ENCODE data around the gene AEBP1. TPM values are rescaled to one million over a fixed set of nuclear protein-coding genes. Genes with fewer than 3 reads are reported as not detected.
A peak's percentile ranks its signal among the peaks of the same experiment; 100 is the strongest.

AEBP1 gene
- total RNA-seq, 1 donor from 2014 or later = 0.75 TPM

DNA sequence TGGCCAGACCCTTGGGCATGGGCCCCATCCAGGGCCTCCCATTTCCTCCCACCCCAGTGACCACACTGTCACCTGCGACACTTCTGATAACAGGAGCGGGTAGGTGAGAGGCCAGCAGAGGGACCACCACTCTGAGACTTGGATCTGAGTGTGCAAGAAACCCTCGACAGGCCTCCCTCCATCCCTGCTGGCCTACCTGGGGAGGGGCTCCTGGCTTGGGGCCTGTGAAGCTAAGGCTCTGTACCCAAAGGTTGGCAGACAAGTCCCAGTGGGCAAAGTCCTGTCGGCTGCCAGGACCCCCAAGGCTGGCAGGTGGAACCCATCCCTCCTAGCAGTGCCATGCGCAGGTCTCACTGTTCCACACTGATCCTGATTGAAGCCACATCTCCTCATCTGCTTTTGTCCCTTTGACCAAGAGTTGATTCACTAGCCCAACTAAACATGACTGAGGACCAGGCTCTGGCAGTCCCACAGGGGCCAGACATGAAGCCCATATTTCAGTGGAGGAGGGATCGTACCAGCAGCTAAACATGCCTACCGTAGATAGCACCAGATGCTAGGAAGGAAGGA is 37.6 kb upstream of the AEBP1 start:
- no peak for DNase-seq (ENCODE audit: low read depth)

DNA sequence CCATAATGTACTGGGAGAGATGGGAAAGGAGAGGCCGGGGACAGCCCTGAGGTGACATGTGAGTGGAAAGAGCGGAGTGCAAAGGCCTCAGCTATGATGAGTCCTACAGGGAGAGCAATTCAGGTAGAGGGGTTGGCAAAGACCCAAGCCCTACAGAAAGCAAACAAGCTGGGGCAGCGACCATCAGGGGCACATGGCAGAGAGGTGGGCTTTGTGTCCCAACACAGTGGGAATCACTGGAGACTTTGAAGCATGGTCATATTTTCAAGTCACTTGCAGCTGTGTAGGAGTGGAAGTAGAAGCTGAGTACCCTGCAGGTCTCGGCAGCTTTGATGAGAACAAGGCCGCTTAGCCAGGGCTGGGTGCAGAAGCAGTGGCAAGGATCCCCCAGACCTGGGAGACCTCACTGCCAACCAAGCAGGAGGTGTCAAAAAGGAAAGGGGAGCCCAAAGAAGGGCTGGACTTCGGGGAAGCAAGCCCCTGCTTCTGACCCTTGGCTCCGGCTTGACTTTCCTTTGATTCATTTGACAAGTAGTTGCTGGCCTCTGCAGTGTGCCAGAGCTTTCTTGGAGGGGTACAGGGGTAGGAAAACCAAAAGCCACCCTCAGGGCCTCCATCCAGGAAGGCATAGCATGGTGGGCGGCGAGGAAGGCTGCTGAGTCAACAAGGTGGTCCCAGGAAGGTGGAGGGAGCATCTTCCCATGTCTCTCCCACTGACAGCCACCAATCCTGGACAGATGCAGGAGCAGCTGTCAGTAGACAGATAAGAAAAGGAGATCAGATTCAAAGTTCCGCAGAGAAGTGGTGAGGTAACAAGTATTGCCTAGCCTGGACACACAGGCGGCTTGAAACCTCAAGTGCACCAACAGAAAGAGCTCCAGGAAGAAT is 36.8 kb upstream of the AEBP1 start:
- DNase-seq (ENCODE audit: low read depth) = no peak

DNA sequence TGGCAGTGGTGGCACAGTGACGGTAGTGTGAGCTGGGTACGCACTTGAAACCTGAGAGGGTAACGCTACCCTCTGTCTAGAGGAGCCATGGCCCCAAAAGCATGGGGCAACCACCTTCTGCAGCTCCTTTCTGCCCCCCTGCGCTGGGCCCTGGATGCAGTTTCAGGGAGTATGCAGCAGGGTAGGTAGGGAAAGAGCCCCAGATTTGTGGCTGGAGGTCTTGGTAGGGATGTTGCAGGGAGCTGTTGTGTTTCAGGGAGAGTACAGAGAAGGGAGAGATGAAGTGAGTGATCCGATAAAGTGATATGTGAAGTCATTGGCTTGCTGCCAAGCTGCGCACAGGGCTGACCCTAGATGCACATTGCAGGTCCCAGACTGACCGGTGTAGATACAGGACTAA is 36.1 kb upstream of the AEBP1 start:
- no peak for DNase-seq (ENCODE audit: low read depth)

DNA sequence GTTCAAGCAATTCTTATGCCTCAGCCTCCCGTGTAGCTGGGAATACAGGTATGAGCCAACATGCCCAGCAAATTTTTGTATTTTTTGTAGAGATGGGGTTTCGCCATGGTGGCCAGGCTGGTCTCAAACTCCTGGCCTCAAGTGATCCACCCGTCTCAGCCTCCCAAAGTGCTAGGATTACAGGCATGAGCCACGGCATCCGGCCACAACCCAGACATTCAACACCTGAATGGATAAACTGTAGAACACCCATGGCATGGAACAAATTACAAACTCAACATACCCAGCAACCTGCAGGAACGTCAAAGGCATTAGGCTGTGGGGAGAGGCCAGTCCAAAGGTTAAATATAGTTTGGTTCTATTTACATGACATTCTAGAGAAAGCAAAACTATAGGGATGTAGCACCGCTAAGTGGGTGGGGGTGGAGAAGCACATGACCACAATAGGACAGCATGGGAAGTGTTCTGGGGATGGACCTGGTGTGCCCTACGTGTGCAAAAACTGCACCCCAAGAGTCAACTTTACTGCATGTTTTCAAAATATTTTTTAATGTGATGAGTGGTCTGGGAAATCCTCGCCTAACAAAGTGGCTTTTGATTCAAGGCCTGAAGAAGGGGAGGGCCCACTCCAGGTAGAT is 32.3 kb upstream of the AEBP1 start:
- DNase-seq (ENCODE audit: low read depth) = no peak

DNA sequence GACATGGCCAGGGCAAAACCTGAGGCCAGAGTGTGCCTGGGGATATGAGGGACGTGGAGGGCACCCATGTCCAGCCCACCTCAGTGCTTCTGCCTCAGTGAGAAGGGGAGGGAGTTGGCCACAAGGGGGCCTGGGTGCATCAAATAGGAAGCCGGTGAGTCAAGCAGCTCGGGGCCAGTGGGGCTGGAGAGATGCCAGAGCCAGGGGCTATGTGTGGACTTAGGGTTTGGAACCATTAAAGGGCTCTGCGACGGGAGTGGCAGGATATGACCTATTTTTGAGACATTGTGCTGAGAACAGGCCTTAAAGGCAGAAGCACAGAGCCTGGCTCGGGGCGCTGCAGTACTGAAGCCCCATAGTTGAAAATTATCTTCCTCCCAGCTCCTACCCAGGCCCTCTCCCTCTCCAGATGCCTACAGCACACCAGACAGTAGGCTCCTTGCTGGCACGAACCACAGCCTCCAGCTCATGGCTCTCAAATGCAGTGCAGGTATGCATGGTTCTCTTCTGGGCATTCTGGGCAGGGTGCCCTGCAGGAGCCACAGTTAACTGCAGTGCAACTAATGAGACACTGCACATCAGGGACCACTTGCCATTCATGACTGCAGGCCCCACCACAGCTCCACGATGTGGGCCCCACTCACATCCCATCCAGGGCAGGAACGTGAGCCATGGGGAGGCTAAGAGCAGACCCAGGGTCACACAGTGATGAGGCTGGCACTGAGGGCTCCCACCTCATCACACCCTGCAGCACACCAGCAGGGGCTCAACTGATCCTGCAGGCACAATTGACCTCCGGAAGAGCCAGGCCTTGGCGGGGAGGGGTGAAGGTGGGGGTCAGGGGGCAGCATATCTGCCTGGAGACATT is 31.5 kb upstream of the AEBP1 start:
- DNase-seq (ENCODE audit: low read depth) = peak; percentile 95

DNA sequence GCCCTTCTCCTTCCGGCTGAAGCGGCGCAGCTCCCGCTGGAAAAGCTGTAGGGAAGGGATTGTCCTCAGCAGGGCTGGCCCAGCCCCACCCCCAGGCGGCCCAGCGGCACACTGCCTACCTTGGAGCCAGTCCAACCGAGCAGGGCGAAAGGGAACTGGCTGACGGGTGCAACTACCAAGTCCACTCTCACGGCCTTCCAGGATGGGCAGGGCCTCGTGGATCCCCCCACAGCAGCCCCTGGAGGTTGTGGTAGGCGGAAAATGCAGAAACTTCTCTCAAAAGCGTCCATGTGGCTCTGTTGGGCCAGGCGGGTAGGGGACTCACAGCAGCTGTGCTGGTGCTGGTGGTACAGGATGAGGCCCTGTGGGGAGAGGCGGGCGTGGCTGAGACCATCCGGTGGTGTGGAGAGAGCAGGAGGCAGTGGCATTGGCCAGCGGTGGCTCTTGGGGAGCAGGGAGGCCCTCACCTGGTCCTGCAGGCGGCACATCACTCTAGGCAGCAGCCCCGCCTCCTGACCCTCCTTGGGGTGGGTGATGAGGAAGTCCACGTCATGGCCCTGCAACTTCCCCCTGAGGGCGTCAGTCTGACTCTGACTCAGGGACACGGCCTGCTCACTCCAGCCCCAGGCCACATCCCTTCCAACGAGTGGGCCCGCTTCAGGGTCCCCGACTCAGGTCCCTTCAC is 30.3 kb upstream of the AEBP1 start:
- DNase-seq (ENCODE audit: low read depth) = peak; percentile 59

DNA sequence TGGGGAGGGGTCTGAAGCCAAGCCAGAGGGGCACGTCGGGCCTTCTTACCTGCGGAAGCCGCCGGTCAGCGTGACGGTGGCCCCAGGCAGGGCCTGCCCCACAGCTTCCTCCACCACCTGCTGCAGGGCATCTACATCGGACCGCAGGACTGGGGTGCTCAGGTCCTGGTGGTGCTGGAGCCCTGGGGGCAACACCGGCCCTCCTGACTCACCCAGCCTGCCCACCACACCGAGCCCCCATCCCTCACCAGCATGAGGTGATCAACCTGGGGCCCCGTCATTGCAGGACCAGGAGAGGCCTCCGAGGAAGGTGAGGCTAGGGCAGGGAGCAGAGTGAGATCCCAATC is 29.8 kb upstream of the AEBP1 start:
- DNase-seq (ENCODE audit: low read depth) = no peak

DNA sequence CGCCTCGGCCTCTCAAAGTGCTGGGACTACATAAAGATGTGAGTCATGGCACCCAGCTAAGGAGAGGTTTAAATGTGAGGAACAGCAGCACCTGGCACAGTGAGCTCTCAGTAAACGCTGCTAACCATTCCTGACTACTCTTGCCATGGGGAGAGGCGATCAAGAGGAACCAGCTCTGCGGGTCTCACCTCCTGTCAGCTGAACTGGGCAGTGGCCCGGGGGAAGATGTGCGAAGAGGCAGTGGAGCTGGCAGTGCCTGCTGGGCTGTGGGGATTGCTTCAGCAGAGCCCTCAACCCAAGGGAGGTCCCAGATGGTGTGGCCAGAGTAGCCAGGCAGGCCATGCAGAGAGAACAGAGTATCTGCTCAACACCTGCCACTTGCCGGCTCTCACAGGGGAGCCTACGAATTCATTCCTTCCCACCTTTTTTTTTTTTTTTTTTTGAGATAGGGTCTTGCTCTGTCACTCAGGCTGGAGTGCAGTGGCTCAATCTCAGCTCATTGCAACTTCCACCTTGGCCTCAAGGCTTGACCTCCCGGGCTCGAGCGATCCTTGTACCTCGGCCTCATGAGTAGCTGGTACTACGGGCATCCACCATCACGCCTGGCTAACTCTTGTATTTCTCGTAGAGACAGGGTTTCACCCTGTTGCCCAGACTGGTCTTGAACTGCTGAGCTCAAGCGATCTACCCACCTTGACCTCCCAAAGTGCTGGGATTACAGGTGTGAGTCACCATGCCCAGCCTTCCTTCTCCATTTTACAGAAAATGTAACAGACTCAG is 28.7 kb upstream of the AEBP1 start:
- DNase-seq (ENCODE audit: low read depth) = no peak

DNA sequence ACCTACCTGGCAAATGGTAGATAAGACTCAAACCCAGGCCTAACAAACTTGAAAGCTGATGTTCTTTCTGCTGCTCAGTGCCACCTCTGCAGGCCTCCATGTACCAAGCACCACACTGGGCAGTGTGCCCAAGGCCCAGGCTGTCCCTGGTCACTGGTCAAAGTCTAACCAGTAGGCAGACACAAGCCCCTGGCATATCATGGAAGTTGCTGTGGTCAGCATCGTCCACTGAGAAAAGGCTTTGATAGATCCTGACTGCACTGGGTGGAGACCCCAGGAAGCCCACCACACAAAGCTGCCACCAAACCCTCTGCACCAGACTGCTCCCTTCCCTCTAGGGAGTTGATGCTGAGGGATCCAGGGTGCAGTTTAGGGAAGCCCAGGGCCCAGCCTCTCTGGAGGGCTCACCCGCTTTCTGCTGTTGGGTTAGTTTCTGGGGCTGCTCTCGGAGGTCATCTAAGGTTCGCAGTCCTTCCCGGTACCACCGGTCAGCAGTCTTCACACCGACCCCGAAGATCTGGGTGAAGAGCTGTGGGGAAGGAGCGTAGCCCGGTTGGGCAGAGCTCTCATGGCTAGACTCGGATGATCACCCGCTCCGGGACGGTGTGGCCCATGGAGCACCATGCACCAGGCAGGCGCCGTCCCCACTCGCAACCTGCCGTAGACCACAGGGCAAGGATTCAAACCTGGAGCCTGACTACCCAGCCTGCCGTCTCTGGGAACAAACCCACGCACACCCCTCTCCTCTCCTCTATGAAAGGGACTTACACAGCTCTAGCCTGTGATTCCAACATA is 27.8 kb upstream of the AEBP1 start:
- no peak for DNase-seq (ENCODE audit: low read depth)

DNA sequence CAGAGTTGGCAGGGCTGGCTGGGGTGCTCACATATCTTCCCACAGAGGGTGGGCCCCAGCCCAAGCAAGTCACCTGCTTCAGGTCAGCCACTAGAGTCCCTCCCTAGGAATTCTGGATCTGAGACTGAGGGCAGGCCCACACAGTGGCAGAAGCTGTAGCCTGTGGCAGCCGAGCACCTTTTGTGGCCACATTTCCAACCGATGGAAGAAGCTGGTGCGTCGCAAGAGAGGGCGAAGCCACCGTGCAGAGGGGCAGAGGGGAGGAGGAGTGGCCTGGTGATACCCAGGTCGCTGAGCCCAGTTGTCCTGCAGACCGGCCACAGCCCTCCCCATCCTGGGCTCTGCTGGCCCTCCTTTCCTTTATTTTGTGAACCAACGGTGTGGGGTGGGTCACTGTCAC is 27.1 kb upstream of the AEBP1 start:
- no peak for DNase-seq (ENCODE audit: low read depth)

DNA sequence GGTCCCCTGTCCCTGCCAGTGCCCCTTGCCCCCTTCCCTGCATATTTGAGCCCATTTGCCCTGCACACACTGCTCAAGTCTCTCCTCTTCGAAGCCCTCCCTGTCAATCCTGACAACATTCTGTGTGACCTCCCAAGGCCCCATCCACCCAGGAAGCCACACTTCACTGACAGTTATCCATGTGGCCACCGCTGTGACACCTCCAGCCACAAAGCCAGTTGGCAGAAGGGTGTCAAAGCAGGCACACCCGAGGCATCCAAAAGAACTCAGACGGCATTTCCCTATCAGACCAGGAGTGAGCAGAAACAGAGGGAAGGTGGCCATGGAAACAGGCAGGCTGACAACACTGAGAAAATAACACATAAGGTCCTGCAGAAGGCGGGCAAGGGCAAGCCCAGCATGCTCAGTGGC is 26.5 kb upstream of the AEBP1 start:
- no peak for DNase-seq (ENCODE audit: low read depth)

DNA sequence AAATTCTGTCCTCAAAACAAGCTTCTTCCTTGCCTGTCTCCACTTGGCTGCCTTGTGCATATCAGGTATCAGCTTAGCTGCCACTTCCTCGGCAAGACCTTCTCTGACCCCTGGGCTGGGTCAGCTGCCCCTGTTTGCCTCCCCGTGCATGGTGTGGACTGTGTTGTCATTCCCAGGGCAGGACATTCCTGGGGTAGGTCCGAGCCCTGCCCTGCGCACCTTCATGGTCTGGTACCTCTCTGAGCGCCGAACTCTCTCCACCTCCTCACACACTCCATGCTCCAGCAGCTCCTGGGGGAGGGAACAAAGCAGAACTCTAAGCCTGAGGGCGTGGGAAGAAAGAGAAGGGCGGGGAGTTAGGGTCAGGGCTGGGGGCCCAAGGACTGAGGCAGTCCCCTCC is 25.6 kb upstream of the AEBP1 start:
- DNase-seq (ENCODE audit: low read depth) = no peak

DNA sequence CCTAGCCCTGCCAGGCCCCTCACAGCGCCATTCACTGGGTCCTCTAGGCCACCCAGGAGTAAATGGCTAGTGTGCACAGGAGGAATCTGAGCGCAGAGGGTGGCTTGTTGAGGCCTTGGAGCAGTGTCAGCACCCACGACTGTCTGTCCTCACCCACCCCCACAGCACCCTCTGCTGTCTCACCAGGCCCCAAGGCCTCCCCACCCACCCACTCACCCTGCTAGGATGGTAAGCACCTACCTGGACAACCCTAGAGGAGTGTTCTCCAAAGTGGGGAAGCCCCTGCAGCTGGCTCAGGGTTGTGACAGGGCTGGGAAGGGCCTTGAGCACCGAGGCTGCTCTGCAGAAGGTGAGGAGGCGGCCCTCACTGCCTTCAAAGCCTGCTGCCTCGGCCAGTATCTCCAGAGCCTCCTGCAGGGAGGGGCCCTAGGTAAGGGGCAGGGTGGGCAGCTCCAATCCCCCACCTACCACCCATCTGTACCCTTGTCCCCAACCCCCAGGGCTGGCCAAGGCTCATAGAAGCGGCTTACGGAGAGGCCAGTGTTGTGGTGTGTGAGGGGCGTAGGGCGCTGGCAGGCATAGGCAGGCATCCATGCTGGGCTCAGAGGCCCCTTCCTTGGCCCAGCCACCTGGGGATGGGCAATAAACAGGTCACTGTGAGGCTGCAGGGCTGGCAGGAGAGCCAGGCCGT is 24.7 kb upstream of the AEBP1 start:
- no peak for DNase-seq (ENCODE audit: low read depth)

DNA sequence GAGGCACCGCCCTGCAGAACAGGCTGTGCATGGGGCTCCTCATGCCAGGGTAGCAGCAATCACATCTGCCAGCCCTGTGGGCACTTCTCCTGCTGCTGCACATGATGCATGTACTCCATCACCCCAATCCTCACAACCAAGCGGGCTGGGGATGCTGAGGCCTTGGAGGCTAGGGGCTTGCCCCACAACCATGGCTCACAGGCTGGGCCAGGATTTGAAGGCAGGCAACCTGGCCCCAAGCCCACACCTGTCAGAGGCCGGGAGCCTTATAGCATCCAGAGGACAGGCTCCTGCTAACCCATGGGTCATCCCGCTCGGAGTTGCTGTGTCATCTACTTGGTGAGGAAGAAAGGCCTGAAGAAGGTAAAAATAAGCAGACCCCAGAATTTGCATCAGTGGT is 24.0 kb upstream of the AEBP1 start:
- no peak for DNase-seq (ENCODE audit: low read depth)

DNA sequence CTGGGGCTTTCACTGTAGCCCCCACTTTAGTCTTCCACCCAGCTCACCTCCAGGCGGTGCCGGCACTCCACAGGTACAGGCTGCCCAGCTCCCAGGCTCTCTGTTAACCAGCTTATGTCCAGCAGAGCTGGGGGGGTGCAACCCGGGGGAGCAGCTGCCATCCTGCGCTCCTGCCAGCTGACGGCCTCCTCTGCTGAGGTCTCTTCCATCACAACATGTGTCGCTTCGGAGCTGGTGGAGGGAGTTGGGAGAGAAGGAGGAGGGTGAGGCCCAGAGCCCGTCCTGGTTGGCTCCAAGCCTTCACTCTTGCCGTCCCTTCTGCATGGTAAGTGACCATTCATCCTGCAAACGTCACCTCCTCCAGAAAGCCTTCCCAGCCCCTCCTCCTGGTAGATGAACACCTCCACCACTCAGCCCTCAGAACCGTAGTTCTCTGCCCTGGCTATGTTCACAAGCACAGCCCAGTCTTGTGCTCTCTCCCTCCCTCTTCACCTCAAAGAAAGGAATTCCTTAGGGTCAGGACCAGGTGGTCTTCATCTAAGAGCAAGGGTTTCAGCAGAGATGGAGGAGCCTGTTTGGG is 23.4 kb upstream of the AEBP1 start:
- DNase-seq (ENCODE audit: low read depth) = peak; percentile 90

DNA sequence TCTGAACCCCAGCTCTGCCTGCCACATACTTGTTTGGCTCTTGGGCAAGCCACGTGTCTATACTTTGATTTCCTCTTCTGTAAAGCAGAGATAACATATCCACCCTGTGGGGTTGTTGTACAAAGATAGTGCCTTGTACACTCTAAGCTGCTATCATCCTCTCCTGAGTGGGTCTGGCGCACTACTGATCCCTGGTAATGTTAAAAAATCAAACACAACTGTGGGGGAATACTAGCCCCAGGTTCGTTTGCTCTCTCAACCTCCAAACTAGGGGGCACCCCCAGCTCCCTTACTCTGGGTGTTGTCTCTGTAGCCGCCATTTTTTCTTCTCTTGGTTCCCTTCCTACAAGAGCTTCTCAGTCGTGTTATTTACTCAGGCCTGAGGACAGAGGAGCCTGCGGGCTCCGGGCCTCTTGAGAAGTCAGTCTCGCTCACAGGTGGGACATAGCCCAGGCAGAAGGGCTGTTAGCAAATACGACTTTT is 22.8 kb upstream of the AEBP1 start:
- no peak for DNase-seq (ENCODE audit: low read depth)

DNA sequence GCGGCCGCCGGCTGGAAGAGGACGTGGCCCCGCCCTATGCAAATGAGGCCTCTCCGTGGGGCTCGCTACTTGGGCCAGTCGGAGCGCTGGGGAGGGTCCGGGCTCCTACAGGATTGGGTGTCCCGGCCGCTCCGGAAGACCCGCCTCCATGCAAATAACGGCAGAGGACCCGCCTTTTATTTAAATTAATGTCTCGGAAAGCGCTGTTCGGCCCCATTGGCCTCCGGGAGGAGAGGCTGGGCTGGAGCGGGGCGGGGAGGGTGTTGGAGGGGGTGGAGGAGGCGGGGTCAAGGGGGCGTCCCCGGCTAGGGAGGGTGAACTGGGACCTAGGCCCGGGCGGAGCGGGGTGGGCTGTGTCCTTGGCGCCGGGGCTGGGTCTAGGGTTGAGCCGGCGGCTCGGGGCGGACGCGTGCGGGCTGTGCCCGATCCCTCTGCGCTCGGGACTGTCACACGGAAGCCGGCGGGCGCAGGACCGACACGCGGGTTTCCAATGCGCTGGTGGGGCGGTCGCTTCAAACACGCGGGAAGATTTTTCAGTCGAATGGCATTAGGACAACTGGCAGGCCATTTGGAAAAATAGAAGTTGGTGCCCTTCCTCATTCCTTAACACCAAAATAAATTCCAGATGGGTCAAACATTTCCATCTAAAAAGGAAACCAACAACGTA is 21.5 kb upstream of the AEBP1 start:
- peak; percentile 100 for DNase-seq (ENCODE audit: low read depth)

DNA sequence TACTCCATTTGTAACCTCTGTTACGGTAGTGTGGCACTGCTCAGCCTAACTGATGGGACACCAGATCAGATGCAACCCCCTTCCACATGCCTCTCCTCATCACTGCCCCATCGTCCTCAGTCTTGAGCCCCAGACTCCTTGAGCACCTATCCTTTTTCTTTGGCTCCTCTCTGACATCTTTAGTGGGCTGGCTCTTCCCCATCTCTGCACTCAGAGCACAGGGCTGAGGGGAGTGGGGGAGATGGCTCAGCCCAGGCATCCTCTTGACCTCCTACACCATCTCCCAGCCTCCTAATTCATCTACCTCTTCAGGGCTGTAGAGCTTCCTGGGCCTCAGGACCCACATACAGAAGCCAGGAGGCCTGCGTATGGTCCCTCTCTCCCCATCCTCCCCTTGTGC is 20.3 kb upstream of the AEBP1 start:
- DNase-seq (ENCODE audit: low read depth) = no peak

Measured in myocyte (in vitro differentiated cells).